CD14-positive monocyte (primary cell): ENCODE measurements around the gene PIP5K1B. TPM values are rescaled to one million over a fixed set of nuclear protein-coding genes. Genes with fewer than 3 reads are reported as not detected.

Experiments
- DNase-seq, 3 donors: peaks; one replicate each; pipeline ENCODE4 v3.0.0-alpha.2; 2011 to 2022
- H2AFZ ChIP-seq: 2 replicates; pipeline ENCODE4 v1.6.0; 2012; ENCODE audit warnings: mild to moderate bottlenecking, low read depth, low read length, inconsistent platforms; ENCODE audit not compliant: insufficient read depth, poor library complexity, severe bottlenecking
- H3K27ac ChIP-seq, 2 donors: 1 replicate in 1 of 2; 2 replicates in 1 of 2; pipeline ENCODE4 v1.5.1; 2012 to 2013; ENCODE audit warnings: low read length in 2 of 2, control low read depth in 1 of 2, inconsistent platforms in 1 of 2, low read depth in 1 of 2, mild to moderate bottlenecking in 1 of 2
- H3K27me3 ChIP-seq, 2 donors: one replicate each; pipeline versions ENCODE4 v1.6.0 to v1.6.1; 2011 to 2013; ENCODE audit warnings: low read length in 2 of 2; ENCODE audit not compliant: control insufficient read depth in 2 of 2, insufficient read depth in 2 of 2
- H3K36me3 ChIP-seq, 2 donors: replicated peaks in 1 of 2; 1 replicate in 1 of 2; 2 replicates in 1 of 2; pipeline versions ENCODE4 v1.5.1 to v1.6.1; 2012 to 2013; ENCODE audit warnings: low read length in 2 of 2, control low read depth in 1 of 2, inconsistent platforms in 1 of 2, mild to moderate bottlenecking in 1 of 2; ENCODE audit not compliant: insufficient read depth in 2 of 2, control insufficient read depth in 1 of 2
- H3K4me1 ChIP-seq, 2 donors: 1 replicate in 1 of 2; 2 replicates in 1 of 2; pipeline versions ENCODE4 v1.5.1 to v1.6.1; 2012 to 2013; ENCODE audit warnings: low read length in 2 of 2, control low read depth in 1 of 2, inconsistent platforms in 1 of 2, mild to moderate bottlenecking in 1 of 2, moderate library complexity in 1 of 2; ENCODE audit not compliant: insufficient read depth in 2 of 2, control insufficient read depth in 1 of 2
- H3K4me2 ChIP-seq: replicated peaks from 2 replicates; pipeline ENCODE3; 2012; ENCODE audit warnings: low read length, moderate library complexity, mild to moderate bottlenecking; ENCODE audit not compliant: poor library complexity, severe bottlenecking; ENCODE audit errors: extremely low read depth
- H3K4me3 ChIP-seq, 3 experiments: fragments of 200-600 bp in 1 of 3; sonication (generic) in 1 of 3; replicated peaks in 1 of 3; 1 replicate in 2 of 3; 2 replicates in 1 of 3; pipeline ENCODE4 v1.5.1; 2011 to 2013; ENCODE audit warnings: low read length in 3 of 3, mild to moderate bottlenecking in 3 of 3, control low read depth in 2 of 3, low read depth in 2 of 3, inconsistent platforms in 1 of 3, moderate library complexity in 1 of 3
- H3K79me2 ChIP-seq: 2 replicates; pipeline ENCODE4 v1.6.0; 2012; ENCODE audit warnings: mild to moderate bottlenecking, control low read depth, inconsistent platforms, low read length, moderate library complexity; ENCODE audit not compliant: insufficient read depth
- H3K9ac ChIP-seq: 2 replicates; pipeline ENCODE4 v1.6.0; 2017; ENCODE audit warnings: low read length, mild to moderate bottlenecking; ENCODE audit not compliant: insufficient read depth, poor library complexity, severe bottlenecking
- H3K9me3 ChIP-seq, 2 donors: replicated peaks in 1 of 2; 1 replicate in 1 of 2; 2 replicates in 1 of 2; pipeline versions ENCODE4 v1.5.1 to v1.6.1; 2012 to 2013; ENCODE audit warnings: low read length in 2 of 2, control low read depth in 1 of 2; ENCODE audit not compliant: control insufficient read depth in 1 of 2, insufficient read depth in 1 of 2
- H4K20me1 ChIP-seq: 2 replicates; pipeline ENCODE4 v1.6.0; 2012; ENCODE audit warnings: mild to moderate bottlenecking, low read length, control low read depth, moderate library complexity; ENCODE audit not compliant: insufficient read depth
- H3K27ac Mint-ChIP-seq, 7 donors: one replicate each; pipeline ENCODE4 v1.8.0; 2020; ENCODE audit warnings: mild to moderate bottlenecking in 7 of 7, mixed read lengths in 7 of 7, moderate library complexity in 6 of 7, inconsistent platforms in 2 of 7
- H3K27me3 Mint-ChIP-seq, 3 donors: one replicate each; pipeline ENCODE4 v1.8.0; 2021 to 2022; ENCODE audit warnings: low read depth in 3 of 3, mild to moderate bottlenecking in 3 of 3, mixed read lengths in 3 of 3, moderate library complexity in 3 of 3, inconsistent platforms in 1 of 3
- H3K36me3 Mint-ChIP-seq, 2 donors: one replicate each; pipeline ENCODE4 v1.8.0; 2020; ENCODE audit warnings: mixed read lengths in 2 of 2, inconsistent platforms in 1 of 2, mild to moderate bottlenecking in 1 of 2
- H3K4me1 Mint-ChIP-seq: one replicate; pipeline ENCODE4 v1.8.0; 2020; ENCODE audit warnings: mild to moderate bottlenecking, mixed read lengths
- H3K4me3 Mint-ChIP-seq, 2 donors: one replicate each; pipeline ENCODE4 v1.8.0; 2020; ENCODE audit warnings: mild to moderate bottlenecking in 2 of 2, mixed read lengths in 2 of 2, moderate library complexity in 1 of 2
- H3K9me3 Mint-ChIP-seq, 7 donors: one replicate each; pipeline ENCODE4 v1.8.0; 2020 to 2022; ENCODE audit warnings: mixed read lengths in 7 of 7, mild to moderate bottlenecking in 6 of 7, moderate library complexity in 6 of 7, inconsistent platforms in 2 of 7
- CTCF ChIP-seq: fragments of 200-600 bp; IDR thresholded peaks from one replicate; pipeline ENCODE4 v1.8.0; 2022; ENCODE audit warnings: antibody characterized with exemption, mild to moderate bottlenecking
- WGBS: methylation state at CpG from one replicate; pipeline ENCODE4 v1.1.5; 2013; ENCODE audit warnings: missing lambda C conversion rate; ENCODE audit not compliant: insufficient coverage; 5-methylcytosine and 5-hydroxymethylcytosine counted together
- intact Hi-C, 2 donors: fragments of 100-400 bp; cut with micrococcal nuclease; formaldehyde crosslinking; loops; one replicate each; pipeline versions ENCODE4 v1.15.0 to v1.15.1; 2023
- polyA plus RNA-seq, 3 donors: library from polyadenylated mRNA; depleted of rRNA in 1 of 3; unstranded in 2 of 3; stranded (reverse) in 1 of 3; fragments of 300-500 nt in 2 of 3; fragments of >200 nt in 1 of 3; fragmentation: Illumina TruSeq in 2 of 3; gene quantifications; 1 replicate in 2 of 3; 2 replicates in 1 of 3; pipeline ENCODE4 v1.2.3, GENCODE V29; 2012 to 2021

Gene PIP5K1B
- polyA plus RNA-seq, 3 donors: 0.18 to 4.1 (median 0.87) TPM

GRCh38 chr9:69030851-69031645, 326.0 kb downstream of the PIP5K1B start:
- WGBS: no CpG with 5 or more reads among the region's 1 CpG
- H3K27me3 Mint-ChIP-seq: peaks cover 0 to 3% (median 0%) of the 10 kb centered on the region in 3 donors
- Histone ChIP-seq H3K27me3 (no peaks in the 10 kb centered on the region), H3K27ac (no peak overlapping the region), H4K20me1 (no peaks in the 10 kb centered on the region), H3K9me3 (peaks cover 0 to 6% of the 10 kb centered on the region in 2 donors), H3K4me2 (no peak overlapping the region), H3K9ac (no peak overlapping the region), H3K79me2 (no peaks in the 10 kb centered on the region), H3K4me1 (peaks cover 4 to 6% of the 10 kb centered on the region in 2 donors), H3K36me3 (no peaks in the 10 kb centered on the region), H2AFZ (no peak overlapping the region), H3K4me3 (no peak overlapping the region)
- H3K9me3 Mint-ChIP-seq: peaks cover 0 to 10% (median 8%) of the 10 kb centered on the region in 7 donors
- no peak for TF ChIP-seq CTCF
- no peak for DNase-seq
- intact Hi-C loops: no loop called here
- no peaks in the 10 kb centered on the region for H3K36me3 Mint-ChIP-seq
- H3K27ac Mint-ChIP-seq: no peak overlapping the region
- H3K4me3 Mint-ChIP-seq: no peak overlapping the region
- H3K4me1 Mint-ChIP-seq: peaks cover 18% of the 10 kb centered on the region

GRCh38 chr9:69034071-69034470, 329.0 kb downstream of the PIP5K1B start:
- Mint-ChIP-seq H3K27ac (peak overlapping the region in 1 of 7 donors; percentile 47), H3K36me3 (peaks cover 0 to 2% of the 10 kb centered on the region in 2 donors), H3K9me3 (peaks cover 0 to 8% (median 7%) of the 10 kb centered on the region in 7 donors), H3K4me3 (no peak overlapping the region), H3K27me3 (peaks cover 0 to 3% (median 0%) of the 10 kb centered on the region in 3 donors), H3K4me1 (peaks cover 17% of the 10 kb centered on the region)
- no peaks in the 10 kb centered on the region for H3K27me3 ChIP-seq
- peaks cover 23% of the 10 kb centered on the region for H3K79me2 ChIP-seq
- intact Hi-C loops: no loop called here
- H3K9ac ChIP-seq: no peak overlapping the region
- no peak overlapping the region for H3K27ac ChIP-seq
- 100% methylated on average over 1 of the region's 2 CpGs for WGBS
- no peak overlapping the region for H2AFZ ChIP-seq
- no peak for DNase-seq
- H3K4me1 ChIP-seq: peaks cover 11 to 15% of the 10 kb centered on the region in 2 donors
- no peak overlapping the region for H3K4me3 ChIP-seq
- no peak overlapping the region for H3K4me2 ChIP-seq
- no peaks in the 10 kb centered on the region for H4K20me1 ChIP-seq
- TF ChIP-seq CTCF: no peak
- H3K9me3 ChIP-seq: peaks cover 0 to 6% of the 10 kb centered on the region in 2 donors
- no peaks in the 10 kb centered on the region for H3K36me3 ChIP-seq
